Fibroblast of skin of left biceps (primary cell): ENCODE data around the gene FTSJ1.
A peak's percentile ranks its signal among the peaks of the same experiment; 100 is the strongest.
"Not testable (repeated sequence)": the region's sequence is repeated elsewhere in the genome, so short reads cannot be mapped to it uniquely, and the experiment has no call there.

Experiments used
- DNase-seq, 2 experiments: peaks; one replicate each; pipeline ENCODE4 v3.0.0-alpha.2; 2013; ENCODE audit warnings: low read depth in 2 of 2

The FTSJ1 gene

GRCh38 chrX:48521353-48522243 lies 45.6 kb downstream of the FTSJ1 start, which contains the start of gene EBP:
Gene EBP (plus strand): TSS chrX:48521808. CDS start chrX:48523772, 1,964 bp downstream.
- peak; percentile 51 to 53 for DNase-seq

- no peak for DNase-seq
These were observed 46.3 kb downstream of the FTSJ1 start for GRCh38 chrX:48522291-48522690.

GRCh38 chrX:48523682-48524081 lies 47.7 kb downstream of the FTSJ1 start:
- DNase-seq: no peak

GRCh38 chrX:48525853-48526252 lies 49.9 kb downstream of the FTSJ1 start:
- not testable (repeated sequence) for DNase-seq

- no peak for DNase-seq
These were observed 54.7 kb downstream of the FTSJ1 start for GRCh38 chrX:48530736-48531135.

- no peak for DNase-seq
These were observed 55.5 kb downstream of the FTSJ1 start for GRCh38 chrX:48531358-48531959.

- DNase-seq: no peak
These were observed 56.2 kb downstream of the FTSJ1 start for GRCh38 chrX:48532161-48532560.

- no peak for DNase-seq
These were observed 57.2 kb downstream of the FTSJ1 start for GRCh38 chrX:48533165-48533564.
